AG10803 (cell line): ENCODE data around the gene SFMBT2.

Experiments used
- DNase-seq: peaks from one replicate; pipeline ENCODE4 v3.0.0; 2010; ENCODE audit warnings: low read depth
- H3K4me3 ChIP-seq: 2 replicates; pipeline ENCODE4 v1.5.1; 2011; ENCODE audit warnings: mild to moderate bottlenecking, low read length, control low read depth
- CTCF ChIP-seq: conservative IDR thresholded peaks from 2 replicates; pipeline ENCODE4 v1.5.1; 2011; ENCODE audit warnings: mild to moderate bottlenecking, low read length, control low read depth, inconsistent platforms

The SFMBT2 gene

GRCh38 chr10:7414766-7415165 is 3.9 kb upstream of the SFMBT2 start:
- no peak for TF ChIP-seq CTCF
- no peak for DNase-seq

GRCh38 chr10:7412928-7413282 is 2.1 kb upstream of the SFMBT2 start:
- no peak for TF ChIP-seq CTCF
- DNase-seq, result no peak
- no peak overlapping the region for H3K4me3 ChIP-seq

More at GRCh38 chr10:7414766-7415165, 3.9 kb upstream of the SFMBT2 start:
- no peak overlapping the region for H3K4me3 ChIP-seq

DNA sequence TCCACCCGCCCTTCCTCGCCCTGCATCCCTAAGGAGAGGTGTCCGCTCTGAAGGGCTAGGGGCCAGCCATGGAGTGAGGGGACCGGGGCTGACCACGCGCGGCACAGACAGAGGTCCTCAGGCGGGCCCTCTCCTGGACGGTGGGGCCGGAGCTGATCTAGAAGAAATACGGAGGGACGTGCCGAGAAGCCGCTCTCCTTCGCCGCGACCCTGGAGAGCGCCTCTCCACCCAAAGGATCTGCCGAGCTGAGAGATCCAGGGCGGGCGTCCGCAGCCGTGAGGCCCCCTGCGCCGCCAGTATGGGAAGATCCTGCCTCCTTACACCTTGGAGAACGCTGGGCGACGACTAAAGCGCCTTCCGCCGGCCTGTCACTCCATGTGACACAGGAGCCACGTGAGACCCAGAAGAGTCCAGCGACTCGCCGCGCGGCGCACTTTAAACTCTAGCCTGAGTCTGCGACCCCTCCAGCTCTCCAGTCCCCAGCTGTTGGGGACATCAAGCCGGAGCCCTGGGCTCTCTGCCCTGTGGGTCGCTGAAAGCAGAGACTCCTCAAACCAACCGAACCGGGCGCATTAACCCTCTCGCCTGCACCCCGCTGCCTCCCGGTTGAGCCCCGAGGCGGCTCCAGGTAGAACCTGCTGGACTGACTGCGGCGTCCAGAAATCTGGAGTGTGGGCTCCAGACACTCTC is 1.5 kb upstream of the SFMBT2 start:
- no peak for DNase-seq
- no peak for TF ChIP-seq CTCF
- H3K4me3 ChIP-seq, result no peak overlapping the region

DNA sequence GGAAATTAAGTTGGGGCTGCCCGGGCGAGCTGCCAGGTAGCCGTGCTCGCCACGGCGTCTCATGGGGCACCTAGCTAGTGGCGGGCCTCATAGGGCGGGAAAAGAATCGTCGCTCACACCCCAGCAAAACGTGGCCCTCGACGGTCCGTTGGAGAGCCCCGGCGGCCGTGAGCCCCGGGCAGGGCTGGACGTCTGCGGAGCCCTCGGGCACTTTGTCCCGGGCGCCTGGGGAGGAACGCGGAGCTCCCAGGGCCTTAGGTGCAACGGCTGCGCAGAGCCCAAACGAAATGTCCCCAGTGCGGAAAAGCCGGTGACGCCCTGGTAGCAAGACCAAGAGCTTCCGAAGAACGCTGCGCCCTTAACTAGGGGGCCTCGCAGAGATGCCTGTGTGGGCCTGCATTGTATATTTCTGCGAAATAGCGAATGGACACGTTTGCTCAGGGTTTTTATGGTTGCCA is 866 bp upstream of the SFMBT2 start:
- no peak for TF ChIP-seq CTCF

GRCh38 chr10:7410301-7410861 is 453 bp downstream of the SFMBT2 start:
- TF ChIP-seq CTCF, result no peak
- peak overlapping the region; percentile 53 for H3K4me3 ChIP-seq
- no peak for DNase-seq

More for the DNA sequence above, 866 bp upstream of the SFMBT2 start:
- no peak overlapping the region for H3K4me3 ChIP-seq
- no peak for DNase-seq

- DNase-seq, result no peak
- TF ChIP-seq CTCF, result no peak
- H3K4me3 ChIP-seq, result peak overlapping the region; percentile 53
Observed at GRCh38 chr10:7409732-7410168, 1.1 kb downstream of the SFMBT2 start.
